Measurements from ENCODE around the gene GP2.

DNA sequence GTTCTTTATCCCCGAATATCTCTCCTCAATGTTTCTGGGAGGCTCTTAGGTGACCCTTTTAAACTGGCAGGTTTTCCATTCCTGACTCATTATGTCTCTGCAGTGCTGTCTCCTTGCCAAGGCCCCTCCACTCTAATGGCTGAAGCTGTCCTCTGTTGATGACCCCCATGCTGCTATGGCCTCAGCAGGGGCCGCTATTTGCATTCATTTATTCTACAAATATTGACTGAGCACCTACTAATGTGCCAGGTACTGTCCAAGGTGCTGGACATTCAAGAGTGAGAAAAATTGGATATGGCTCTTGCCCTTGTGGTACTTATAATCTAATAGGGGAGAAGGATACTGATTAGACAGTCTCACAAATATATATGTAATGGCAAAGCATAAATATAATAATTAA, 55.4 kb downstream of the GP2 start:
- TF ChIP-seq, protein P1, sequence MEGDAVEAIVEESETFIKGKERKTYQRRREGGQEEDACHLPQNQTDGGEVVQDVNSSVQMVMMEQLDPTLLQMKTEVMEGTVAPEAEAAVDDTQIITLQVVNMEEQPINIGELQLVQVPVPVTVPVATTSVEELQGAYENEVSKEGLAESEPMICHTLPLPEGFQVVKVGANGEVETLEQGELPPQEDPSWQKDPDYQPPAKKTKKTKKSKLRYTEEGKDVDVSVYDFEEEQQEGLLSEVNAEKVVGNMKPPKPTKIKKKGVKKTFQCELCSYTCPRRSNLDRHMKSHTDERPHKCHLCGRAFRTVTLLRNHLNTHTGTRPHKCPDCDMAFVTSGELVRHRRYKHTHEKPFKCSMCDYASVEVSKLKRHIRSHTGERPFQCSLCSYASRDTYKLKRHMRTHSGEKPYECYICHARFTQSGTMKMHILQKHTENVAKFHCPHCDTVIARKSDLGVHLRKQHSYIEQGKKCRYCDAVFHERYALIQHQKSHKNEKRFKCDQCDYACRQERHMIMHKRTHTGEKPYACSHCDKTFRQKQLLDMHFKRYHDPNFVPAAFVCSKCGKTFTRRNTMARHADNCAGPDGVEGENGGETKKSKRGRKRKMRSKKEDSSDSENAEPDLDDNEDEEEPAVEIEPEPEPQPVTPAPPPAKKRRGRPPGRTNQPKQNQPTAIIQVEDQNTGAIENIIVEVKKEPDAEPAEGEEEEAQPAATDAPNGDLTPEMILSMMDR (IDR thresholded peaks at IDR 0.05), result no peak
- TF ChIP-seq POLR2A (IDR thresholded peaks at IDR 0.05), result no peak
- TF ChIP-seq POLR2AphosphoS5 (IDR thresholded peaks at IDR 0.05), result no peak
